Activated gamma-delta T cell treated with anti-CD3 and anti-CD28 coated beads, Interleukin-2, amount 50 U/mL, for 16 hours (primary cell): ENCODE data around the gene HLA-DRB5.
"Not testable (repeated sequence)": the region's sequence is repeated elsewhere in the genome, so short reads cannot be mapped to it uniquely, and the experiment has no call there.

ENCODE experiments used
- DNase-seq: peaks from one replicate; pipeline ENCODE4 v3.0.0-alpha.2; 2020; ENCODE audit warnings: low read depth

Gene HLA-DRB5

GRCh38 chr6:32501016-32501415 is 29.1 kb downstream of the HLA-DRB5 start:
- no peak for DNase-seq

- DNase-seq, result no peak
These were observed 37.7 kb downstream of the HLA-DRB5 start for GRCh38 chr6:32492351-32492750.

GRCh38 chr6:32491700-32492099 is 38.4 kb downstream of the HLA-DRB5 start:
- DNase-seq, result no peak

GRCh38 chr6:32488083-32488482 is 42.0 kb downstream of the HLA-DRB5 start:
- no peak for DNase-seq

- DNase-seq, result no peak
These were observed 45.5 kb downstream of the HLA-DRB5 start for GRCh38 chr6:32484614-32484998.

GRCh38 chr6:32483968-32484613 is 46.0 kb downstream of the HLA-DRB5 start:
- DNase-seq, result no peak

- no peak for DNase-seq
These were observed 54.5 kb downstream of the HLA-DRB5 start for GRCh38 chr6:32475392-32476206.

GRCh38 chr6:32473376-32474348 is 56.4 kb downstream of the HLA-DRB5 start:
- not testable (repeated sequence) for DNase-seq

GRCh38 chr6:32472781-32473375 is 57.2 kb downstream of the HLA-DRB5 start:
- DNase-seq, result no peak

- DNase-seq, result not testable (repeated sequence)
These were observed 62.2 kb downstream of the HLA-DRB5 start for GRCh38 chr6:32467743-32468503.
